Measurements from ENCODE around the gene CDC42BPG. TPM values are rescaled to one million over a fixed set of nuclear protein-coding genes. Genes with fewer than 3 reads are reported as not detected.

The CDC42BPG gene
- total and polyA plus RNA-seq, 9 of the 15 experiments (the other 6 are each of a cell fraction or from before 2014, with no cell fraction given), result 0.04 to 8.8 (median 2.1) TPM

- no peak for DNase-seq (ENCODE audit: extremely low read depth in 1 of 4, low spot score in 3 of 4)
- ChIA-PET POLR2A (interaction anchor here (1.4 kb wide), 1 partner anchor 26 kb away, joined by 4 read pairs; the partner anchor contains the start of gene SF1), CTCF (ENCODE audit: low intra/inter-chr PET ratio) (interaction anchor here (0.6 to 1.1 kb wide), 3 partner anchors 17 to 164 kb away, joined by 3 to 4 read pairs (median 4); no protein-coding TSS in a partner anchor)
- H3K4me1 ChIP-seq (replicated peaks in 1 of 2; ENCODE audit: control insufficient read depth in 2 of 2, insufficient read depth in 2 of 2, low read length in 2 of 2), result peaks cover 35 to 60% of the 10 kb centered on the region in 2 experiments
- H4K20me1 ChIP-seq (replicated peaks; ENCODE audit: control insufficient read depth, insufficient read depth, low read length), result no peaks in the 10 kb centered on the region
- 89% methylated on average over 26 of the region's 41 CpGs for WGBS (ENCODE audit: insufficient coverage, low coverage, missing lambda C conversion rate)
- no peak overlapping the region for H2AFZ ChIP-seq (ENCODE audit: low read depth, low read length)
- H3K27me3 ChIP-seq (ENCODE audit: control insufficient read depth in 2 of 2, insufficient read depth in 2 of 2, low read length in 2 of 2), result no peaks in the 10 kb centered on the region
- intact Hi-C loops (cut with micrococcal nuclease), result loop anchor here (5.0 kb wide), 1 partner anchor 38 kb away; the partner anchor contains the start of gene CDC42BPG
- ATAC-seq, result peak; percentile 9; the same call in 1 of the 3 replicates
- peak overlapping the region; percentile 10 to 87; a peak in 2 of 4 replicates for H3K9ac ChIP-seq (ENCODE audit: insufficient read depth in 1 of 2, low read depth in 2 of 2, low read length in 2 of 2)
- in situ Hi-C loops (cut with MboI), result no loop called here
- H3K79me2 ChIP-seq (ENCODE audit: control insufficient read depth, insufficient read depth, low read length), result peaks cover 8% of the 10 kb centered on the region
- H3K4me2 ChIP-seq (ENCODE audit: insufficient read depth, low read length), result peak overlapping the region; percentile 91; the same call in 1 of the 2 replicates
- no peaks in the 10 kb centered on the region for H3K9me1 ChIP-seq (ENCODE audit: control insufficient read depth, insufficient read depth, low read length)
- no peak for FAIRE-seq
- TF ChIP-seq CTCF (IDR thresholded peaks at IDR 0.05 in 2 of 3, conservative IDR thresholded peaks at IDR 0.05 in 1 of 3; ENCODE audit: insufficient read depth in 2 of 3, low read depth in 1 of 3, low read length in 3 of 3), result peak; percentile 31 to 51 (median 36); a peak in 5 of 6 replicates
- TF ChIP-seq U2AF1 (optimal IDR thresholded peaks at IDR 0.05; ENCODE audit: low read depth, low read length), result no peak
- peak; percentile 84 for TF ChIP-seq ZBTB33 (CRISPR knock-in tag; IDR thresholded peaks at IDR 0.05)
- no peak for TF ChIP-seq PTBP1 (IDR thresholded peaks at IDR 0.05; ENCODE audit: low read depth, low read length)
- TF ChIP-seq SNIP1 (IDR thresholded peaks at IDR 0.05; ENCODE audit: low read depth), result no peak
- TF ChIP-seq JUND (IDR thresholded peaks at IDR 0.05; ENCODE audit: borderline replicate concordance, low read depth, low read length), result no peak
- no peak for TF ChIP-seq JUND (tag; IDR thresholded peaks at IDR 0.05; ENCODE audit: borderline replicate concordance, low read depth, low read length)
- no peak for TF ChIP-seq ZNF785 (CRISPR knock-in tag; IDR thresholded peaks at IDR 0.05)
- TF ChIP-seq RBFOX2 (IDR thresholded peaks at IDR 0.05; ENCODE audit: low read depth, low read length), result peak; percentile 37
- TF ChIP-seq HNRNPK (IDR thresholded peaks at IDR 0.05; ENCODE audit: low read depth, low read length, poor library complexity, severe bottlenecking), result no peak
- TF ChIP-seq ZBTB8A (IDR thresholded peaks at IDR 0.05; ENCODE audit: partially characterized antibody), result no peak
- H3K36me3 ChIP-seq (ENCODE audit: control insufficient read depth, insufficient read depth, low read length), result peaks cover 55% of the 10 kb centered on the region; the same call in 2 of the 3 replicates
- H3K27ac ChIP-seq (ENCODE audit: extremely low read depth, low read depth, low read length), result no peak overlapping the region; the same call in 2 of the 3 replicates
- BruUV-seq (replicated peaks), result no TSS peak
- no peaks in the 10 kb centered on the region for H3K9me3 ChIP-seq (replicated peaks; ENCODE audit: control insufficient read depth, insufficient read depth, low read depth, low read length)
- no peak overlapping the region for H3K4me3 ChIP-seq
Measured at GRCh38 chr11:64804346-64805210, 39.9 kb downstream of the CDC42BPG start.

Measured in K562 (cell line).